IMR-90 (cell line): ENCODE results near the gene ISG15. TPM values are rescaled to one million over a fixed set of nuclear protein-coding genes. Genes with fewer than 3 reads are reported as not detected.

Experiments
- ATAC-seq: fragments of 200-7000 bp; cut with Tn5 transposase; 2 replicates; pipeline ENCODE4 v1.9.1; 2020; ENCODE audit warnings: low read depth, mild to moderate bottlenecking, moderate library complexity
- BruUV-seq: library from RNA; stranded (reverse); fragments of 400-500 nt; replicated peaks from 2 replicates; lab custom pipeline; 2021; lab: Mats Ljungman, UMichigan
- CTCF ChIA-PET: fragments of 300-600 bp; formaldehyde crosslinking; extraction: SDS; loops from one replicate; lab custom pipeline; 2021; ENCODE audit warnings: antibody characterized with exemption; lab: Yijun Ruan, JAX
- POLR2A ChIA-PET: fragments of 300-600 bp; sonication (Branson Sonifier 250); formaldehyde crosslinking; loops from one replicate; lab custom pipeline; 2022; ENCODE audit warnings: antibody characterized with exemption; ENCODE audit not compliant: unreplicated experiment; lab: Charles Lee
- DNase-seq: peaks from one replicate; pipeline ENCODE4 v3.0.0; 2013
- H2AFZ ChIP-seq: replicated peaks from 2 replicates; pipeline ENCODE3; 2013; ENCODE audit warnings: low read length, mild to moderate bottlenecking; ENCODE audit not compliant: poor library complexity
- H2AK5ac ChIP-seq: 2 replicates; pipeline ENCODE4 v1.6.1; 2013; ENCODE audit warnings: low read depth, low read length, inconsistent platforms
- H2AK9ac ChIP-seq: replicated peaks from 2 replicates; pipeline ENCODE3; 2013; ENCODE audit warnings: mild to moderate bottlenecking, low read depth, low read length, moderate library complexity; ENCODE audit not compliant: poor library complexity
- H2BK120ac ChIP-seq: 2 replicates; pipeline ENCODE4 v1.6.1; 2013; ENCODE audit warnings: low read depth, low read length, inconsistent platforms
- H2BK15ac ChIP-seq: 3 replicates; pipeline ENCODE4 v1.6.1; 2013; ENCODE audit warnings: low read depth, low read length, inconsistent platforms
- H2BK20ac ChIP-seq: 2 replicates; pipeline ENCODE4 v1.6.1; 2013; ENCODE audit warnings: low read depth, mild to moderate bottlenecking, inconsistent platforms, low read length, moderate library complexity
- H2BK5ac ChIP-seq: 2 replicates; pipeline ENCODE4 v1.6.1; 2013; ENCODE audit warnings: mild to moderate bottlenecking, low read depth, low read length, inconsistent platforms; ENCODE audit not compliant: poor library complexity, severe bottlenecking
- H3K14ac ChIP-seq: replicated peaks from 2 replicates; pipeline ENCODE4 v1.6.1; 2013; ENCODE audit warnings: low read depth, low read length, inconsistent platforms
- H3K18ac ChIP-seq: 2 replicates; pipeline ENCODE4 v1.6.1; 2013; ENCODE audit warnings: low read depth, low read length, control low read depth
- H3K23ac ChIP-seq: 2 replicates; pipeline ENCODE4 v1.6.1; 2013; ENCODE audit warnings: low read depth, low read length, inconsistent platforms
- H3K27ac ChIP-seq: 2 replicates; pipeline ENCODE4 v1.5.1; 2013; ENCODE audit warnings: mild to moderate bottlenecking, control low read depth, low read length; ENCODE audit not compliant: insufficient read depth
- H3K27me3 ChIP-seq: 2 replicates; pipeline ENCODE4 v1.6.1; 2013; ENCODE audit warnings: low read length; ENCODE audit not compliant: control insufficient read depth, insufficient read depth
- H3K36me3 ChIP-seq: 2 replicates; pipeline ENCODE4 v1.6.1; 2013; ENCODE audit warnings: low read length, mixed read lengths; ENCODE audit not compliant: control insufficient read depth, insufficient read depth
- H3K4ac ChIP-seq: 2 replicates; pipeline ENCODE4 v1.6.1; 2013; ENCODE audit warnings: low read depth, low read length, inconsistent platforms
- H3K4me1 ChIP-seq: 2 replicates; pipeline ENCODE4 v1.6.1; 2013; ENCODE audit warnings: low read length, mixed read lengths; ENCODE audit not compliant: control insufficient read depth, insufficient read depth
- H3K4me2 ChIP-seq: 2 replicates; pipeline ENCODE4 v1.6.1; 2013; ENCODE audit warnings: low read depth, mild to moderate bottlenecking, control low read depth, low read length, moderate library complexity
- H3K4me3 ChIP-seq: 2 replicates; pipeline ENCODE4 v1.5.1; 2013; ENCODE audit warnings: low read depth, mild to moderate bottlenecking, control low read depth, low read length, moderate library complexity; ENCODE audit not compliant: insufficient read depth
- H3K56ac ChIP-seq: 2 replicates; pipeline ENCODE4 v1.6.1; 2013; ENCODE audit warnings: low read length, inconsistent platforms; ENCODE audit not compliant: insufficient read depth; ENCODE audit errors: extremely low read depth
- H3K79me1 ChIP-seq, 2 experiments: 2 replicates each; pipeline ENCODE4 v1.6.1; 2013; ENCODE audit warnings: low read length in 2 of 2, inconsistent platforms in 1 of 2, low read depth in 1 of 2
- H3K9ac ChIP-seq: 2 replicates; pipeline ENCODE4 v1.6.1; 2013; ENCODE audit warnings: low read depth, low read length, control low read depth
- H3K9me1 ChIP-seq: 2 replicates; pipeline ENCODE4 v1.6.1; 2013; ENCODE audit warnings: low read length, inconsistent platforms; ENCODE audit not compliant: insufficient read depth
- H3K9me3 ChIP-seq: 2 replicates; pipeline ENCODE4 v1.6.1; 2013; ENCODE audit warnings: low read length; ENCODE audit not compliant: control insufficient read depth, insufficient read depth
- H4K20me1 ChIP-seq: 2 replicates; pipeline ENCODE4 v1.6.1; 2013; ENCODE audit warnings: low read length, inconsistent platforms; ENCODE audit not compliant: insufficient read depth
- H4K5ac ChIP-seq: 2 replicates; pipeline ENCODE4 v1.6.1; 2013; ENCODE audit warnings: mild to moderate bottlenecking, low read depth, low read length, control low read depth
- H4K8ac ChIP-seq, 2 experiments: 2 replicates each; pipeline ENCODE4 v1.6.1; 2013; ENCODE audit warnings: low read depth in 2 of 2, low read length in 2 of 2, control low read depth in 1 of 2, inconsistent platforms in 1 of 2
- H4K91ac ChIP-seq: 2 replicates; pipeline ENCODE4 v1.6.1; 2013; ENCODE audit warnings: low read depth, low read length, inconsistent platforms; ENCODE audit not compliant: insufficient read depth
- BHLHE40 ChIP-seq: fragments of 150-350 bp; IDR thresholded peaks from 2 replicates; pipeline ENCODE4 v1.6.1; 2016; ENCODE audit warnings: mild to moderate bottlenecking, low read depth, low read length
- CHD1 ChIP-seq: IDR thresholded peaks from 2 replicates; pipeline ENCODE4 v1.6.1; 2012; ENCODE audit warnings: low read depth, low read length, improper control_type of control experiment
- CTCF ChIP-seq: conservative IDR thresholded peaks from 2 replicates; pipeline ENCODE4 v1.5.1; 2012; ENCODE audit warnings: mild to moderate bottlenecking, low read depth, low read length, improper control_type of control experiment
- MAZ ChIP-seq: IDR thresholded peaks from 2 replicates; pipeline ENCODE4 v1.6.1; 2012; ENCODE audit warnings: low read depth, mild to moderate bottlenecking, low read length, improper control_type of control experiment, moderate library complexity, borderline replicate concordance
- POLR2A ChIP-seq: IDR thresholded peaks from 2 replicates; pipeline ENCODE4 v1.6.1; 2012; ENCODE audit warnings: mild to moderate bottlenecking, low read depth, low read length
- RCOR1 ChIP-seq: IDR thresholded peaks from 2 replicates; pipeline ENCODE4 v1.6.1; 2012; ENCODE audit warnings: mild to moderate bottlenecking, low read length, improper control_type of control experiment; ENCODE audit not compliant: insufficient replicate concordance
- RFX5 ChIP-seq: IDR thresholded peaks from 2 replicates; pipeline ENCODE4 v1.8.0; 2012; ENCODE audit warnings: low read depth, mild to moderate bottlenecking, low read length, moderate library complexity
- SMC3 ChIP-seq: fragments of 150-350 bp; IDR thresholded peaks from 2 replicates; pipeline ENCODE4 v1.6.1; 2016; ENCODE audit warnings: low read depth, mild to moderate bottlenecking, antibody characterized with exemption, low read length, moderate library complexity
- USF2 ChIP-seq: fragments of 150-350 bp; IDR thresholded peaks from 2 replicates; pipeline ENCODE4 v1.6.1; 2017; ENCODE audit warnings: mild to moderate bottlenecking, antibody characterized with exemption, low read length, low read depth
- WGBS, 2 experiments: methylation state at CpG; one replicate each; pipeline versions ENCODE4 v1.1.5 to v1.1.7; 2013; ENCODE audit warnings: missing lambda C conversion rate in 2 of 2; ENCODE audit not compliant: insufficient read length in 1 of 2; ENCODE audit errors: extremely low coverage in 2 of 2; 5-methylcytosine and 5-hydroxymethylcytosine counted together
- dilution Hi-C: fragments of 300-500 bp; cut with HindIII; formaldehyde crosslinking; loops from one replicate; pipeline ENCODE4 v1.14.3; 2018; ENCODE audit warnings: low sequenced_read_pairs; ENCODE audit not compliant: unreplicated experiment
- in situ Hi-C: fragments of 300-500 bp; cut with MboI; formaldehyde crosslinking; loops from 3 replicates; pipeline ENCODE4 v1.14.3; 2019; ENCODE audit warnings: low sequenced_read_pairs, inconsistent platforms, mixed read lengths
- intact Hi-C: fragments of 100-400 bp; cut with micrococcal nuclease; formaldehyde crosslinking; loops from 2 replicates; pipeline ENCODE4 v1.10.0; 2022
- polyA plus RNA-seq, 3 experiments: library from polyadenylated mRNA; depleted of rRNA; stranded (reverse); fragments of >200 nt; gene quantifications; 2 replicates each; pipeline ENCODE4 v1.2.3, GENCODE V29; 2012; ENCODE audit warnings: low replicate concordance in 1 of 3
- total RNA-seq: library from RNA; depleted of rRNA; stranded (reverse); fragments of >200 nt; gene quantifications from 2 replicates; pipeline ENCODE4 v1.2.3, GENCODE V29; 2012

ISG15 gene
- total and polyA plus RNA-seq, 2 of the 4 experiments (the other 2 are of a cell fraction) = 99.1 to 105 TPM

GRCh38 chr1:998995-999724, 14.1 kb upstream of the ISG15 start:
- Histone ChIP-seq H3K56ac (no peak overlapping the region), H3K36me3 (no peaks in the 10 kb centered on the region), H3K4me3 (peak overlapping the region; percentile 59), H2BK120ac (no peak overlapping the region), H2BK15ac (no peak overlapping the region), H2AK9ac (peak overlapping the region; percentile 91), H4K91ac (no peak overlapping the region; the same call in 1 of the 2 replicates), H3K23ac (peak overlapping the region; percentile 85), H2AK5ac (peak overlapping the region; percentile 85), H3K27me3 (no peaks in the 10 kb centered on the region), H2BK5ac (no peak overlapping the region), H2BK20ac (no peak overlapping the region), H3K4me1 (peaks cover 4% of the 10 kb centered on the region; the same call in 1 of the 2 replicates), H3K27ac (peak overlapping the region; percentile 59; the same call in 1 of the 2 replicates), H3K79me1 (peaks cover 9 to 35% of the 10 kb centered on the region in 2 experiments; a peak in 3 of 4 replicates), H3K4ac (peak overlapping the region; percentile 72), H3K18ac (0 out of 2 replicates have a peak overlapping the region, but pooled peaks have one; percentile 32), H4K20me1 (peaks cover 9% of the 10 kb centered on the region; the same call in 1 of the 2 replicates), H4K5ac (no peak overlapping the region), H3K14ac (peak overlapping the region; percentile 63; the same call in 1 of the 2 replicates), H4K8ac (peak overlapping the region in 1 of 2 experiments; percentile 42; a peak in 1 of 4 replicates), H3K4me2 (peak overlapping the region; percentile 86), H3K9ac (peak overlapping the region; percentile 71), H3K9me3 (no peaks in the 10 kb centered on the region), H3K9me1 (no peaks in the 10 kb centered on the region), H2AFZ (peak overlapping the region; percentile 89)
- TF ChIP-seq SMC3 (no peak), MAZ (peak; percentile 20; the same call in 1 of the 2 replicates), CTCF (peak; percentile 23; the same call in 1 of the 2 replicates), BHLHE40 (peak; percentile 32; the same call in 1 of the 2 replicates), RCOR1 (no peak), POLR2A (0 out of 2 replicates have a peak, but pooled peaks have one; percentile 2), USF2 (no peak), CHD1 (peak; percentile 76; the same call in 1 of the 2 replicates), RFX5 (no peak)
- 1% methylated on average over 27 of the region's 86 CpGs; no CpG with 5 or more reads in 1 of the 2 experiments for WGBS, 2 experiments
- DNase-seq = peak; percentile 21
- BruUV-seq = no TSS peak
- in situ Hi-C loops = no loop called here
- ChIA-PET CTCF (interaction anchor here (0.7 to 0.8 kb wide), 2 partner anchors 14 to 15 kb away, joined by 4 read pairs; no protein-coding TSS in a partner anchor), POLR2A (interaction anchor here (0.6 kb wide), 1 partner anchor 33 kb away, joined by 3 read pairs; no protein-coding TSS in a partner anchor)
- ATAC-seq = peak; percentile 2; the same call in 1 of the 2 replicates
- dilution Hi-C loops = no loop called here
- intact Hi-C loops = no loop called here
